Dedifferentiated amniotic fluid mesenchymal stem cell (primary cell): ENCODE results near the gene MEAK7.
"Not testable (repeated sequence)": the region's sequence is repeated elsewhere in the genome, so short reads cannot be mapped to it uniquely, and the experiment has no call there.

Experiments used
- DNase-seq: peaks from one replicate; pipeline ENCODE4 v3.0.0-alpha.2; 2016; ENCODE audit errors: extremely low spot score

The MEAK7 gene

GRCh38 chr16:84534815-84535214, 30.4 kb upstream of the MEAK7 start:
- no peak for DNase-seq

DNA sequence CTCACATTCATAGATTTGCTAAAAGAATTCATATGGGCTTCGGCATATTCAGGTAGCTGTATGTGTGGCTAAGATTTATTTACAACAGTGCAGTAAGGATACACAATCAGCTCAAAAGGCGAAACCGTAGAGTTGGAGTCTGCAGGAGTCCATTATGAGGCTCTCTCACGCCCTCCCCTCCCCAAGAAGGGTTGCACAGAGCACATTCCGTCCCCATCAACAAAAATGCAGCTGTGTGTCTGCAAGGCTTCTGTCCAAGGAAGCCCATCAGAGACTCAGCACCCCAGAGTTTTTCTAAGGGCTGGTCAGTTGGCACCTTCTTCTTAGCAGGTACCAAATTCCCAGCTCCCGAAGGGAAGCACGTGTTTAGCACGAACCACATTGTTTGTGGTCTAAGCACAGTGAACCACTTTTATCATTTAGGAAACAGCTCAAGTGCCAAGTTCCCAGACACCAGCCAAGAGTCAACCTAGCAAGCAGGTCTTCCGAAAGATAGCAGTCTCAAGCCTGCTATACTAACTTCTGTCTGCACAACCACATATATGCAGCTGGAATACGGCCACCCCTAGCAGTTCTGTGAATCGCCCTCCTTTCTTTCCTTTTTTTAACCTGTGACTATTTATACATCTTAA, 28.5 kb upstream of the MEAK7 start:
- no peak for DNase-seq

DNA sequence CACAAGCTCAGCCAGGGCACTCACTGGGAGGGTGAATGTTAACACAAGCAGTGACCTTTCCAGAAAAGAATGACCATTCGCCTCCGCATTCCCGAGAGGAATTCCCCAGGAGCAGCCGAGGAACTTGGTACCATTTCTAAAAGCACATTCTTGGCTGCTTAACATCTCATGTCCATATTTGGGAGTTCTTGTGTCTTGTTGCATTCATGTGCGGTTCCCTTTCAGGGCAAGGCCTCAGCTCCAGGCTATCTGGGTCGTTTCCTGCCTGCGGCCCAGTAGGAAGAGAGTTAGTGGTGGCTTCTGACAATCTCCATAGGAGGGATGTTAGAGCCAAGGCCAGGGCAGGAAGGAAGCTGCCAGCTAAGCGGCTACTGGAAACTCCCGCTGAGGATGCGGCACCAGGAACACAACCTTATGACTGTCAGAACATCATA, 27.8 kb upstream of the MEAK7 start:
- DNase-seq = peak; percentile 91

GRCh38 chr16:84531671-84532111, 27.2 kb upstream of the MEAK7 start:
- no peak for DNase-seq

DNA sequence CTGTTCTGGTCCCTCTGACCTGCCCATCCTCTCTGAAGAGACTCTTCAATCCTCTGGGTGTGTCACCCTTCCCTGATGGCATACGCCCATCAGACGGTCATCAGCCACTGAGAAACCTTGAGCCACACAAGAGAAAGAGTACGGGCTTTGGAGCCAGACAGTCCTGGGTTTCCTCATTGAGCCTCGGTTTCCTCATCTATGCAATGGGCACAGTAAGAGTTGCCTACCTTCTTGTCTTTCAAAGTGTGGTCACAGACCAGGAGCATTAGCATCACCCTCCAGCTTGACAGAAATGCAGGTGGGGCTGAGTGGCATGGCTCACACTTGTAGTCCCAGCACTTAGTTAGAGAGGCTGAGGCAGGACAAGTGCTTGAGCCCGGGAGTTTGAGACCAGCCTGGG, 26.1 kb upstream of the MEAK7 start:
- DNase-seq = no peak

- no peak for DNase-seq
Measured at GRCh38 chr16:84529607-84530006, 25.1 kb upstream of the MEAK7 start.

DNA sequence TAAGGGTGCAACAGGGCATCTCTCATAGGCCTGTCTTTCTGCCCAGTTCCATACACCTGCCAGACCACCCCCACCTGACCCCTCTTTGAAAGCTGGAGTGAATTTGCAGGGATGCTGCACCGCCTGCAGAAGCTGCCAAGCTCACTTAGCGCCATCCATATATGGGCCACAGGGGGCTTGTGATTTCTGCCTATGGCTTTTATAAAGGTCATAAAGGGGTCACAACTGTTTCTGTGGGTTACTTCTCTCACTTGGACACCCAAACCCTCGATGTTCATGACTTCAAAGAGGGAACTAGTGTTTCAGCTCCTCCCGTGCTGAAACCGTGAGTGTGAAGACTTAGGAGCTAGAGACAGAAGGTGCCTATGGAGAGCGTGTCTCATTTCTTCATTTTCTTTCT, 23.9 kb upstream of the MEAK7 start:
- DNase-seq = no peak

GRCh38 chr16:84527532-84528269, 23.2 kb upstream of the MEAK7 start:
- DNase-seq = no peak

DNA sequence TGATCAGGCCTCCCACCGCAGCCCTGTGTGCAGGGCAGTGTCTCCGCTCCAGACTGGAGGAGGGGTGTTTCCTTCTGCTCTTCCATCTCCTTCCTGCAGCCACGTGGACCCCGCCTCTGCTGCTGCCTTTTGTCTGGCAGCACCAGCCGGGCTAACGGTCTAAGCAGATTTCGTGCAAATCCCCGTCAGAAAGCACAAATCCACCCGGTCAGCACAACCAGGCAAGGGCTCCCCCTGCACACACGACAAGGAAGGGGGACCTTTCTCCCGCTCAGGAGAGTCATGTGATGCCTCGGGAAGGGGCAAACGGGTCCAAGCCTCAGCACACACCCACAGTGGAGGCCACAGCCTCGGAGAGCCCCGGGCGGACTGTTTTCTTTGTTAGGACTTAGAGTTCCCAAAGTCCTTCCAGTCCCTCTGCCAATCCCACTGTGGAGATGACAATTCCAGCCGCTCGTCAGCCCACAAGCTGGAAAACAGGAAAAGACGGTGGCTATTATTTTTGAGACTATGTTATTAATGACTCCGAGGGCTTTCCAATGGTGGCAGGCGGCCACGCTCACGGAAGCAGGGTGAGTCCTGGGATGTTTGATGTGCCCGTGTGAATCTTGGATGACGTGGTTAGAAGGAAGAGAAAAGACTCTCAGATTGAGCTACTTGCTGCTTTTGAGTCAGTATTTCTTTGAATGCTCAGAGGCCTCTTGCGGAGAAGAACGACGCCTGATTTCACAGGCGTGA, 22.5 kb upstream of the MEAK7 start:
- no peak for DNase-seq

GRCh38 chr16:84524941-84525581, 20.6 kb upstream of the MEAK7 start:
- DNase-seq = not testable (repeated sequence)

DNA sequence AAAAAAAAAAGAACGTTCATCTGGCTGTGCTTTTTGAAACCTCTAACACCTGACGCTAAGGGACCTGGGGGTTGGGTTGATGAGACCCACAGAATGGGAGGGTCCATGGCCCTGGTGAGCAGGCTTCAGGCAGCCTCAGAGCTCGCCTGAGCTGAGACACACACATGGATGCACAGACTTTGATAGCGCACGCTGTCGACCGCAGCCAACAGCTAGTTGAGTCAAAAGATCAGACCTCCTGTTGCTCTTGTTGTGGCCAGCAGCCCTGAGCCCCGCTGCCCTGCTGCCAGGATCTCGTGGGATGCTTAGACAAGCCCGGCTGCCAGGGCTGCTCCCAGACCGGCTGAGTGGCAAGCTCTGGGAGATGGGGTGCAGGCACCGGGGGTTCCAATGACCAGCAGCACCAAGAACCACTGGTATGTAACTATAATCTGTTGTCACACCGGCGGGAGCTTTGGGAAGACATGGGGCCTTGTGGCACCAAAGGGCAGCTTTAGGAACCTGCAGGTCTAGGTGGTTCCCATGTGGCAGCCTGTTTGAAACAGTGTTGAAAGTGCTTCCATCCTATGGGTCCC, 20.0 kb upstream of the MEAK7 start:
- no peak for DNase-seq

- no peak for DNase-seq
Measured at GRCh38 chr16:84521497-84521770, 17.0 kb upstream of the MEAK7 start.

DNA sequence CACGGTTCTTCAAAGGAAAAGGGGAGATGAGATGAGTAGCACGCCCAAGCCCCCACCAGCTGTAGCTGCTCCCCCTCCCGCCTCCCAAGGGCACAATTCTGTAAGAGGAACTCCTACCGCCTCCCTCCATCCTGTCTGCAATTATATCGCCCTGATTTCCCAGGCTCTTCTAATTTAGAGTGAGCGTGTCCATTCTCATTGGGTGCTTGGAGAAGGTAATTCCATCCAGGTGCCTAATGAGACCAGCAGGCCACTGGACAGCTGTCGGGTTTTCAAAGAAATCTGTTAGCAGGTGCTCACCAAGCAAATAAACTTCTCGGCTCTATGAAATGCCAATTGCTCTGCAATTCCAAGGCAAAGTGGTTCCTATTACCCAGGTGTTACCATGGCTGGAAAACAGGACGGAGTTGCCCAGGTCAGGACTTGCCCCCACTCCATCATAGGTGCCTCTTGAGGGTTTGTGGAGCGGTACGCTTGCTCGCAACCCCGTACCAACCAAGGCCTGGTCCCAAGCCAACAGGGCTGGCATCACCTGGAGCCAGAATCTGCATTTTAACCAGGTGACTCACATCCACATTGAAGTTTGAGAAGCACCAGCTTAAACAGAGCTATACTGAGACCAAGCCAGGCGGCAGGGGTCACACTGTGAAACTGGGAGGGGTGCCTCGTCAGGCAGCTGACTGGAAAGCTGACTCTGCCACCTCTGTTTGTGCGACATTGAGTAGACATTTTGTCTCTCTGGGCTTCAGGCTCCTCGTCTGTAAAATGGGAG, 16.5 kb upstream of the MEAK7 start:
- DNase-seq = no peak

- no peak for DNase-seq
Measured at GRCh38 chr16:84519855-84520254, 15.4 kb upstream of the MEAK7 start.

DNA sequence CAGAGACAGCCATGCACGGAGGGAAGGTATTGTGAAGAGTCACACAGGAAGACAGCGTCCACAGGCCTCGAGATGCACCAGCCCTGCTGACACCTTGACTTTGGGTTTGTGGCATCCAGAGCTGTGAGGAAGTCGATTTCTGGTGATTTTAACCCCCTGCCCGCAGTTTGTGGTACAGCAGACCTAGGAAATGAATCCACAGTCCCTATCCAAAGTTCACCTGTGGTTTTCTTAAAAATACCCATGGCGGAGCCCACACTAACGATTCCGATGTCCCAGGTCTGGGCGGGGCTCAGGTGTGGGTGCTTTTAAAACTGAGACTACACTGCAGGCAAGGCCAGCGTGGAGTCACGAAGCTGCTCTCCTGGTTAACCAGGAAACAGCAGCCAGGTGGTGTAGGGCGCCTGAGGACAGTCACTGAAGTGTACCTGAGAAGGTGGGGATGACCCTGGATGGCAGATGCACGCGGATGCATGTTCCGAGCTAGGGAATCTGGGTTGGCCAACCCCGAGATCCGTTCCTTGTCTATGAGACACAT, 14.4 kb upstream of the MEAK7 start:
- no peak for DNase-seq

- peak; percentile 52 for DNase-seq
Measured at GRCh38 chr16:84518220-84518619, 13.8 kb upstream of the MEAK7 start.

GRCh38 chr16:84517366-84517765, 12.9 kb upstream of the MEAK7 start:
- DNase-seq = no peak

GRCh38 chr16:84514874-84515835, 10.7 kb upstream of the MEAK7 start:
- no peak for DNase-seq

DNA sequence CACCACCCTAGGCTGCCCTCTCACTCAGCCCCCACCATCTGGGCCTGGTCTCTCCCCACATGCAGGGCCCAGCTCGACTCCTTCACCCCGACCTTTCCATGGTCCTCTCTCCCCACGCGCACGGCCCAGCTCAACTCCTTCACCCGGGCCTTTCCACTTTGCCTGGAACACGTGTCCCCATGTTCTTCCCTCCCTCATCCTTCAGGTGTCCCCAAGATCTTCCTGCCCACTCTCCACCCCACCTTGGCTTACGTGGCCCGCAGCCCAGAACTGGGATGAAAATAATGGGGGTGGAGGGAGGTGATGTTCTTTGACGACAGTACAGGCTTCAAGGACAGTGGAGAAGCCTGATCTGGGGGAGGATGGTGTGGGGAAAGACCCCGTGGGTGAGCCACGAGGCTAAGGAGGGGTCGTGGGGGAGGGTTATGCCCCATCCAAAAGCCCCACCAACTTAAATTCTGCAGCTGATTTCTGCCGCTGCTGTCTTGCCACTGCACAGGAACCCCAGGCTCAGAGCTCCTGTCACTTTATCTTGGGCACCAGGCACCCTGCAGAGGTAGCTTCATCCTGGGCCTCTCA, 9.9 kb upstream of the MEAK7 start:
- no peak for DNase-seq

- DNase-seq = no peak
Measured at GRCh38 chr16:84513666-84514065, 9.2 kb upstream of the MEAK7 start.
